Spinal cord (tissue), 10 donors: ENCODE results near the gene MPC1L. TPM values are rescaled to one million over a fixed set of nuclear protein-coding genes. Genes with fewer than 3 reads are reported as not detected.
"Not testable (repeated sequence)": the region's sequence is repeated elsewhere in the genome, so short reads cannot be mapped to it uniquely, and the experiment has no call there.

Experiments
- DNase-seq, 6 donors: peaks; one replicate each; pipeline versions ENCODE4 v3.0.0 to v3.0.0-alpha.2; 2013 to 2015; ENCODE audit warnings: low spot score in 6 of 6, low read depth in 4 of 6
- H3K27ac ChIP-seq: one replicate; pipeline ENCODE4 v1.5.1; 2013; ENCODE audit warnings: low read depth, low read length, control low read depth
- H3K27me3 ChIP-seq: one replicate; pipeline ENCODE4 v1.6.1; 2013; ENCODE audit warnings: low read length; ENCODE audit not compliant: control insufficient read depth, insufficient read depth
- H3K36me3 ChIP-seq: one replicate; pipeline ENCODE4 v1.6.1; 2013; ENCODE audit warnings: low read length; ENCODE audit not compliant: control insufficient read depth, insufficient read depth
- H3K4me1 ChIP-seq: one replicate; pipeline ENCODE4 v1.6.1; 2013; ENCODE audit warnings: low read length; ENCODE audit not compliant: control insufficient read depth, insufficient read depth
- H3K4me3 ChIP-seq: one replicate; pipeline ENCODE4 v1.5.1; 2013; ENCODE audit warnings: low read depth, low read length, control low read depth
- H3K9me3 ChIP-seq: one replicate; pipeline ENCODE4 v1.6.1; 2013; ENCODE audit warnings: low read length; ENCODE audit not compliant: control insufficient read depth, insufficient read depth
- WGBS: methylation state at CpG from one replicate; pipeline ENCODE4 v1.1.5; 2013; ENCODE audit warnings: missing lambda C conversion rate; ENCODE audit not compliant: insufficient coverage; 5-methylcytosine and 5-hydroxymethylcytosine counted together
- long read RNA-seq, 4 donors: transcript quantifications; one replicate each; lab custom pipeline, GENCODE V29; 2026
- polyA plus RNA-seq, 2 donors: library from polyadenylated mRNA; unstranded; fragments of 120-200 nt; gene quantifications; one replicate each; pipeline ENCODE4 v1.2.1, GENCODE V29; 2013; ENCODE audit not compliant: insufficient read length in 2 of 2
- total RNA-seq, 2 donors: library from RNA; depleted of rRNA in 1 of 2; stranded (reverse); fragments of 120-200 nt in 1 of 2; fragments of >200 nt in 1 of 2; gene quantifications; one replicate each; pipeline versions ENCODE4 v1.2.3 to v1.2.4, GENCODE V29; 2013 to 2014
- donor health status: healthy.

MPC1L gene
- total RNA-seq (not detected), polyA plus RNA-seq (not detected)
- long read RNA-seq, donor 1, result 0 reads
- long read RNA-seq, donor 2, result 0 reads
- long read RNA-seq, donor 3, result 0 reads
- long read RNA-seq, donor 4, result 0 reads

GRCh38 chrX:40623139-40623536 lies at the start of gene MPC1L:
Gene MPC1L (plus strand): TSS chrX:40623428. CDS start chrX:40623566, 138 bp downstream.
- no peak within 1 kb of the TSS for H3K4me3 ChIP-seq
- H3K27me3 ChIP-seq, result peaks cover 8% of the 10 kb centered on the region
- H3K27ac ChIP-seq, result no peak within 1 kb of the TSS
- no peak for DNase-seq
- peaks cover 4% of the 10 kb centered on the region for H3K36me3 ChIP-seq
- 82% methylated on average over 38 of the region's 38 CpGs for WGBS
- H3K9me3 ChIP-seq, result peaks cover 3% of the 10 kb centered on the region
- no peaks in the 10 kb centered on the region for H3K4me1 ChIP-seq

DNA sequence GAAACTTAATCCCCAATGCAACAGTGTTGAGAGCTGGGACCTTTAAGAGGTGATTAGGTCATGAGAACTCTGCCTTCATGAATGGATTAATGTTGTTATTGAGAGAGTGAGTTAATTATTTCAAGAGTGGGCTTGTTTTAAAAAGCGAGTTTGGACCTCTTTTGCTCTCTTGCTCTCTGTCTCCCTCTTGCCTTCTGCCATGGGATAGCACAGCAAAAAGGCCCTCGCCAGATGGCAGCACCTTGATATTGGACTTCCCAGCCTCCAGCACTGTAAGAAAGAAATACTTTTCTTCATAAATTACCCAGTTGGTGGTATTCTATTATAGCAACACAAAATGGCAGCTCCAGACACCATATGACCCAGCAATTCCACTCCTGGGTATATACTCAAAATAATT lies 49.5 kb upstream of the MPC1L start:
- Histone ChIP-seq H3K4me3 (no peak overlapping the region), H3K36me3 (no peaks in the 10 kb centered on the region), H3K9me3 (no peaks in the 10 kb centered on the region), H3K27me3 (peaks cover 17% of the 10 kb centered on the region), H3K4me1 (no peaks in the 10 kb centered on the region), H3K27ac (no peak overlapping the region)
- WGBS, result 76% methylated on average over 2 of the region's 2 CpGs
- DNase-seq, result no peak

GRCh38 chrX:40575411-40575810 lies 47.8 kb upstream of the MPC1L start:
- WGBS, result 68% methylated on average over 2 of the region's 2 CpGs
- H3K4me3 ChIP-seq, H3K27ac ChIP-seq, H3K9me3 ChIP-seq, H3K36me3 ChIP-seq, H3K4me1 ChIP-seq: not testable (repeated sequence)
- DNase-seq, result peak in 2 of 6 donors; percentile 71 to 75
- H3K27me3 ChIP-seq, result peaks cover 15% of the 10 kb centered on the region

DNA sequence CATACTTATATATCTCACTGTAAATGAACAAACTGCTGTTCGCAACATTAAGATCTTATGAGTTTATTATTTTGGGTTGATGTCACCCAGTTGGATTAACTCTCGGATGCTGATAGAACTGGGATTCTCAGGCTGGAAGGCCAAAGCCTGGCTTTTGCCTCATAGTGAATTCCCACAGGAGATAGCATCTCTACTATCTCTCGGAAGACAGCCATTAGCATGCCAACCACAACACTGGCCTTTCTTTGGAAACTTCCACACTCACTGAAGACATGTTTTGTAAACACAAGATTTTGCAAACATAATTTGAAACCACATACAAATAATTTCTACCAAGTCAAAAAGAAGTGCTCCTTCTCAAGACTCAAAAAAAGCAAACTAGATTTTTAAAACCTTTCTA lies 46.9 kb upstream of the MPC1L start:
- WGBS, result 100% methylated on average over 1 of the region's 3 CpGs
- H3K4me3 ChIP-seq, result no peak overlapping the region
- DNase-seq, result peak in 1 of 6 donors; percentile 32
- peaks cover 9% of the 10 kb centered on the region for H3K27me3 ChIP-seq
- no peaks in the 10 kb centered on the region for H3K9me3 ChIP-seq
- H3K27ac ChIP-seq, result no peak overlapping the region
- no peaks in the 10 kb centered on the region for H3K36me3 ChIP-seq
- no peaks in the 10 kb centered on the region for H3K4me1 ChIP-seq

DNA sequence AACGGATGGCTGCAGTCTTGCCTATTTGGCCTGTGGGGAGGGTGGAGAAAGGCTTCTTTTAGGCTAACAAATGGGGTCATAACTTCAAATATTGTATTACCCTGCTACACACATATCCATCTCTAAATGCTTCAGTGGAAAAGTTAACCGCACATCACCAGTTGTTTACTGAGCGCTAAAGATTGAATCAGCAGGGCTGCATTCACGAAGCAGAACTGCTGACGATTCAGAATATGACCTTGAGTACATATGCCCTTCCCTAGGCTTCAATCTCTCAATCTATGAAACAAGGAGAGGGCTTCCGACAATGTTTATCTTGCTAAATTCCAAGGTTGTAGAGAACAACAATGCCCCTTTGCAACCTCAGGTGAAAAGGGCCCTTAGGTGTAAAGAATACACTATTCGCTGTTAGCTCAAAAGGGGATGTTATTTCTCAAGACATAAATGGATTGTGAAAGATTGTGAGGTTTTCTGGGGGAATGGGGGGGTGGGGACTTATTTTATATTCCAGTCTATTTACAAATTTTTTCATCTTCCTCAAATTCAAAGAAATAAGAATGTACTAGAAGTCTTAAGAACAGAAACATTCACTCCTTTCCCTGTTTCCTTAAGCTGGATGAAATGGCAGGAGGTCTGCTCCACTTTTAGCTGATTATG lies 45.1 kb upstream of the MPC1L start:
- Histone ChIP-seq H3K9me3 (no peaks in the 10 kb centered on the region), H3K4me1 (peaks cover 7% of the 10 kb centered on the region), H3K36me3 (no peaks in the 10 kb centered on the region), H3K27ac (no peak overlapping the region), H3K4me3 (no peak overlapping the region), H3K27me3 (peaks cover 8% of the 10 kb centered on the region)
- DNase-seq, result no peak
- WGBS, result 73% methylated on average over 3 of the region's 7 CpGs

- H3K27me3 ChIP-seq, result peaks cover 12% of the 10 kb centered on the region
- H3K4me3 ChIP-seq, result no peak overlapping the region
- H3K4me1 ChIP-seq, result peaks cover 7% of the 10 kb centered on the region
- no peaks in the 10 kb centered on the region for H3K9me3 ChIP-seq
- no peaks in the 10 kb centered on the region for H3K36me3 ChIP-seq
- H3K27ac ChIP-seq, result no peak overlapping the region
- no peak for DNase-seq
- WGBS, result no CpG with 5 or more reads among the region's 3 CpGs
These were observed 44.1 kb upstream of the MPC1L start for GRCh38 chrX:40579141-40579540.

GRCh38 chrX:40579900-40580536 lies 43.2 kb upstream of the MPC1L start:
- peaks cover 7% of the 10 kb centered on the region for H3K4me1 ChIP-seq
- peak overlapping the region; percentile 72 for H3K4me3 ChIP-seq
- no peaks in the 10 kb centered on the region for H3K36me3 ChIP-seq
- H3K9me3 ChIP-seq, result no peaks in the 10 kb centered on the region
- DNase-seq, result no peak
- peak overlapping the region; percentile 75 for H3K27ac ChIP-seq
- 36% methylated on average over 6 of the region's 12 CpGs for WGBS
- H3K27me3 ChIP-seq, result peaks cover 12% of the 10 kb centered on the region

DNA sequence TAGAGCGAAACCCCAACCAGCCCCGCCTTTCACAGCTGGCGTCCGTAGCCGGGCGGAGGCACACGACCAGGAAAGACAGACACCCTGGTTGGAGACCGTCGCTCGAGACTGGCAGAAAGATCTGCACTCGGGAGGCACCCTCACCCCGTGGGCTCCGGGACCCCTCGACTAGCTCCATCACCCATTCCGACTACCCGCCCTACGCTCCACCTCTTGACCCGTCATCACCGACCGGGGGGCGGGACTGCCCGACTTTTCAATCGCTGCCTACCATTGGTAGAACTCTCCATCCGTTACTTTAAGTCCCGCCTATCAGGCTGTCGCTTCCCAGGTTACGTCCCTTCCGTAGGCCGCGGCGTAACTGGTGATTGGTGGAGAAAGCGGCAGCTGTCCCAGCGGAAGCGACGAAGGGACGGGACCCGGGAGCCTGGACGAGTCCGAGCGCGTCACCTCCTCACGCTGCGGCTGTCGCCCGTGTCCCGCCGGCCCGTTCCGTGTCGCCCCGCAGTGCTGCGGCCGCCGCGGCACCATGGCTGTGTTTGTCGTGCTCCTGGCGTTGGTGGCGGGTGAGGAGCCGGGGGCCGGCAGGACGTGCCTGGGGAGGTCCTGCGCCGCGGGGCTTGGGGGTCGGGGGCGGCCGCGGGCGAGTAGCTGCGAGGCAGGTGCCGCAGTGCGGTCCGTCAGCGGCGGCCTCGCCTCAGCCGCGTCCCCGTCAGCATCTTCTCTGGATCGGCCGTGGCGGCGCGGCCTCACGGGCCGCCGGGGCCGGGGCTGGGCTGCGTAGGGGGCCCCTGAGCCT lies 42.5 kb upstream of the MPC1L start, which contains the start of gene ATP6AP2:
ATP6AP2 (plus strand) TSS at position 434 of the 799 bp plus-strand sequence; CDS start at position 530, 96 bp downstream.
- peak within 1 kb of the TSS; percentile 75 for H3K27ac ChIP-seq
- peaks cover 12% of the 10 kb centered on the region for H3K27me3 ChIP-seq
- H3K36me3 ChIP-seq, result no peaks in the 10 kb centered on the region
- 16% methylated on average over 89 of the region's 89 CpGs for WGBS
- H3K9me3 ChIP-seq, result no peaks in the 10 kb centered on the region
- H3K4me1 ChIP-seq, result peaks cover 7% of the 10 kb centered on the region
- peak within 1 kb of the TSS; percentile 72 for H3K4me3 ChIP-seq
- DNase-seq, result peak; percentile 80 to 98 (median 86)

GRCh38 chrX:40581336-40581920 lies 41.8 kb upstream of the MPC1L start:
- Histone ChIP-seq H3K4me3 (peak overlapping the region; percentile 72), H3K36me3 (no peaks in the 10 kb centered on the region), H3K27me3 (peaks cover 12% of the 10 kb centered on the region), H3K27ac (no peak overlapping the region), H3K4me1 (peaks cover 7% of the 10 kb centered on the region), H3K9me3 (no peaks in the 10 kb centered on the region)
- DNase-seq, result peak in 2 of 6 donors; percentile 2
- 13% methylated on average over 10 of the region's 15 CpGs for WGBS
